Progenitor cell of endocrine pancreas (in vitro differentiated cells): ENCODE data around the gene ARL6IP1. TPM values are rescaled to one million over a fixed set of nuclear protein-coding genes. Genes with fewer than 3 reads are reported as not detected.
A peak's percentile ranks its signal among the peaks of the same experiment; 100 is the strongest.

Source experiments
- DNase-seq: peaks from one replicate; pipeline ENCODE4 v3.0.0; 2021; ENCODE audit warnings: low spot score; ENCODE audit not compliant: unreplicated experiment
- H3K27ac Mint-ChIP-seq: 2 replicates; pipeline ENCODE4 v1.8.0; 2021; ENCODE audit warnings: mild to moderate bottlenecking, moderate library complexity, mixed read lengths
- H3K27me3 Mint-ChIP-seq: 2 replicates; pipeline ENCODE4 v1.8.0; 2021; ENCODE audit warnings: mixed read lengths
- H3K36me3 Mint-ChIP-seq: 2 replicates; pipeline ENCODE4 v1.8.0; 2022; ENCODE audit warnings: mixed read lengths; ENCODE audit not compliant: insufficient read depth
- H3K4me1 Mint-ChIP-seq: 2 replicates; pipeline ENCODE4 v1.8.0; 2021; ENCODE audit warnings: low read depth, mixed read lengths
- H3K4me3 Mint-ChIP-seq: 2 replicates; pipeline ENCODE4 v1.8.0; 2021; ENCODE audit warnings: low read depth, mild to moderate bottlenecking, moderate library complexity, mixed read lengths
- H3K9me3 Mint-ChIP-seq: 2 replicates; pipeline ENCODE4 v1.8.0; 2021; ENCODE audit warnings: low read depth, mixed read lengths
- total RNA-seq: library from RNA; stranded (reverse); gene quantifications from 2 replicates; pipeline ENCODE4 v1.2.1, GENCODE V29; 2021
- TF ChIP-seq, protein P1 (sequence below): fragments of 200-600 bp; sonication (generic); IDR thresholded peaks from one replicate; pipeline ENCODE4 v1.5.0; 2021; ENCODE audit warnings: antibody characterized with exemption, mild to moderate bottlenecking; ENCODE audit not compliant: unreplicated experiment

ARL6IP1 gene
- total RNA-seq, 1 donor from 2014 or later, result 179 TPM

GRCh38 chr16:18800293-18800692 is 1.1 kb downstream of the ARL6IP1 start:
- Mint-ChIP-seq H3K27me3 (no peaks in the 10 kb centered on the region), H3K4me1 (peaks cover 23% of the 10 kb centered on the region), H3K4me3 (peak overlapping the region; percentile 94), H3K36me3 (peaks cover 12% of the 10 kb centered on the region), H3K9me3 (no peaks in the 10 kb centered on the region), H3K27ac (peak overlapping the region; percentile 98)
- TF ChIP-seq, protein P1, sequence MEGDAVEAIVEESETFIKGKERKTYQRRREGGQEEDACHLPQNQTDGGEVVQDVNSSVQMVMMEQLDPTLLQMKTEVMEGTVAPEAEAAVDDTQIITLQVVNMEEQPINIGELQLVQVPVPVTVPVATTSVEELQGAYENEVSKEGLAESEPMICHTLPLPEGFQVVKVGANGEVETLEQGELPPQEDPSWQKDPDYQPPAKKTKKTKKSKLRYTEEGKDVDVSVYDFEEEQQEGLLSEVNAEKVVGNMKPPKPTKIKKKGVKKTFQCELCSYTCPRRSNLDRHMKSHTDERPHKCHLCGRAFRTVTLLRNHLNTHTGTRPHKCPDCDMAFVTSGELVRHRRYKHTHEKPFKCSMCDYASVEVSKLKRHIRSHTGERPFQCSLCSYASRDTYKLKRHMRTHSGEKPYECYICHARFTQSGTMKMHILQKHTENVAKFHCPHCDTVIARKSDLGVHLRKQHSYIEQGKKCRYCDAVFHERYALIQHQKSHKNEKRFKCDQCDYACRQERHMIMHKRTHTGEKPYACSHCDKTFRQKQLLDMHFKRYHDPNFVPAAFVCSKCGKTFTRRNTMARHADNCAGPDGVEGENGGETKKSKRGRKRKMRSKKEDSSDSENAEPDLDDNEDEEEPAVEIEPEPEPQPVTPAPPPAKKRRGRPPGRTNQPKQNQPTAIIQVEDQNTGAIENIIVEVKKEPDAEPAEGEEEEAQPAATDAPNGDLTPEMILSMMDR, result no peak
- no peak for DNase-seq

DNA sequence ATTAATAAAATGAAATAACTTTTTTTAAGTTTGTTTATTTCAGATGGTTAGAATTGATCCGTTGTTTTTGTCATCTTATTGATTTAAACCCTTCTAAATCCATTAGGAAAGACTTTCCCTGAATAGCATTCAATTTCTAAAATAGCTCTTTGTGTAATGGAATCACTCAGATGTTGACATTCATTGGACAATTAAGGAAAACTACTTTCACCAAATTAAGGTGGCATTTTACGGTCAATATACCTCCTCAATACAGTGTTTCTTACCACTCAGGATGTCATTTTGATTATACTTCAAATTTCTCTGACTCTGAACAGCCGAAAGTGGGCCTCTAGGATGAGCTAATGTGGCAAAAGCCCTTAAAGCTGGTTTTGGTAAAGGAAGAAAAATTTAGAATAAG is 1.8 kb downstream of the ARL6IP1 start:
- no peak overlapping the region for H3K27ac Mint-ChIP-seq
- TF ChIP-seq, protein P1, result no peak
- peak overlapping the region; percentile 94 for H3K4me3 Mint-ChIP-seq
- no peaks in the 10 kb centered on the region for H3K9me3 Mint-ChIP-seq
- peaks cover 13% of the 10 kb centered on the region for H3K36me3 Mint-ChIP-seq
- no peak for DNase-seq
- no peaks in the 10 kb centered on the region for H3K27me3 Mint-ChIP-seq
- H3K4me1 Mint-ChIP-seq, result peaks cover 23% of the 10 kb centered on the region

DNA sequence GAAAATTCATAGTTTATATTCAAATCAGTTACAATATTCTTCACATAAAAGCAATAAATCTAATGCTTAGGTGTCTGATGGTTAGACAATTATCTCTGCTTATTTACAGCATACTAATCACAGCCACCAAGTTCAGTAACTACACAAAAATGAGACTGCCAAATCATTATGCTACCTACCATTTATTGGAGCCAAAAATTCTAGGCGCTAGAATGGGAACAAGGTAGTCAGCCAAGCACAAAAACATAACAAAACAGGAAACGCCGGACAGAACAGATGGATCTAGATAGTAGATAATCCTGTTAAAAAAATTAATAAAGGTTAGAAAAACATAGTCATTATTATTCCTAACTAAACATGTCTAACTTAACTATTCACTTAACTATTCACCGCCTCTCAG is 3.6 kb downstream of the ARL6IP1 start:
- Mint-ChIP-seq H3K4me1 (peaks cover 23% of the 10 kb centered on the region), H3K27me3 (no peaks in the 10 kb centered on the region), H3K27ac (no peak overlapping the region), H3K4me3 (no peak overlapping the region), H3K9me3 (no peaks in the 10 kb centered on the region), H3K36me3 (peaks cover 20% of the 10 kb centered on the region)
- DNase-seq, result no peak
- TF ChIP-seq, protein P1, result no peak

DNA sequence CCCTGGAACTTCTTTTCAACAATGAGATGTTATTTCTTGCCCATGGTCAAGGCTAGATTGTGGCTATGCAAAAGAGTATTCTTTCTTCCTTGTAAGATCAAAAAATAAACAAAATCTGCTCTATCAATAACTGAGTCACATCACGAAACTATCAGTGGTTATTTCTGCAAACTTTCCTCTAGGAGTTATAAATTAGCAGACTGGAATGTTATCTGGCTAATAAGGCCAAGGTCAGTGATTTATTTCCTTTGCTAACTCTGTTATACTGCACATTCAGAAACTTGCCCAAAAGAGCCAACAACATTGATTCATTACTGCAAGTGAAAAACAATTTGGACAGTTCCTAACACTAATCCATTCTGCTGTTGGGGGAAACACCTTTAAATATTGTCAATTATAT is 5.0 kb downstream of the ARL6IP1 start:
- TF ChIP-seq, protein P1, result no peak
- H3K27ac Mint-ChIP-seq, result peak overlapping the region; percentile 20
- peaks cover 23% of the 10 kb centered on the region for H3K36me3 Mint-ChIP-seq
- H3K9me3 Mint-ChIP-seq, result no peaks in the 10 kb centered on the region
- peaks cover 21% of the 10 kb centered on the region for H3K4me1 Mint-ChIP-seq
- no peak for DNase-seq
- no peak overlapping the region for H3K4me3 Mint-ChIP-seq
- no peaks in the 10 kb centered on the region for H3K27me3 Mint-ChIP-seq

GRCh38 chr16:18792836-18793433 is 8.4 kb downstream of the ARL6IP1 start:
- Mint-ChIP-seq H3K27ac (no peak overlapping the region), H3K36me3 (peaks cover 37% of the 10 kb centered on the region), H3K4me3 (no peak overlapping the region), H3K9me3 (no peaks in the 10 kb centered on the region), H3K4me1 (peaks cover 21% of the 10 kb centered on the region), H3K27me3 (no peaks in the 10 kb centered on the region)
- DNase-seq, result no peak
- TF ChIP-seq, protein P1, result no peak
